Middle frontal gyrus (tissue), 1 donor: ENCODE measurements around the gene NR2F6.

ENCODE experiments used
- DNase-seq: peaks from one replicate; pipeline ENCODE4 v3.0.0-alpha.2; 2015; ENCODE audit warnings: low spot score; ENCODE audit errors: extremely low spot score

The NR2F6 gene

GRCh38 chr19:17264641-17264979 is 18.9 kb upstream of the NR2F6 start, which contains the start of gene USHBP1:
USHBP1 (minus strand) TSS chr19:17264745; CDS start chr19:17264299, 446 bp downstream.
- DNase-seq = no peak

GRCh38 chr19:17263712-17264640 is 18.3 kb upstream of the NR2F6 start:
- no peak for DNase-seq

GRCh38 chr19:17262557-17262956 is 16.8 kb upstream of the NR2F6 start:
- DNase-seq = no peak

GRCh38 chr19:17260842-17261325 is 15.2 kb upstream of the NR2F6 start:
- DNase-seq = no peak

GRCh38 chr19:17259934-17260333 is 14.2 kb upstream of the NR2F6 start:
- no peak for DNase-seq

GRCh38 chr19:17259118-17259780 is 13.5 kb upstream of the NR2F6 start:
- DNase-seq = no peak

GRCh38 chr19:17256130-17256529 is 10.4 kb upstream of the NR2F6 start:
- DNase-seq = no peak

GRCh38 chr19:17255150-17255621 is 9.5 kb upstream of the NR2F6 start:
- no peak for DNase-seq

- no peak for DNase-seq
These were observed 8.9 kb upstream of the NR2F6 start for GRCh38 chr19:17254636-17255035.

- no peak for DNase-seq
These were observed 4.3 kb upstream of the NR2F6 start for GRCh38 chr19:17249887-17250548.

GRCh38 chr19:17248011-17248776 is 2.5 kb upstream of the NR2F6 start:
- DNase-seq = no peak

- DNase-seq = no peak
These were observed 1.1 kb upstream of the NR2F6 start for GRCh38 chr19:17246681-17247425.

GRCh38 chr19:17244618-17245534 is 843 bp downstream of the NR2F6 start:
- no peak for DNase-seq

GRCh38 chr19:17243830-17244617 is 1.7 kb downstream of the NR2F6 start:
- DNase-seq = no peak

GRCh38 chr19:17243211-17243829 is 2.4 kb downstream of the NR2F6 start:
- no peak for DNase-seq

GRCh38 chr19:17242431-17243208 is 3.1 kb downstream of the NR2F6 start:
- DNase-seq = no peak

GRCh38 chr19:17240826-17241399 is 4.8 kb downstream of the NR2F6 start:
- DNase-seq = no peak
